ENCODE results near the gene TSC22D4. TPM values are rescaled to one million over a fixed set of nuclear protein-coding genes. Genes with fewer than 3 reads are reported as not detected.

Gene TSC22D4
- total RNA-seq, 1 donor from 2014 or later = 68.2 TPM

- no peaks in the 10 kb centered on the region for H3K36me3 ChIP-seq
- H3K27me3 ChIP-seq = no peaks in the 10 kb centered on the region
- no peak overlapping the region for H3K27ac ChIP-seq
- H3K4me3 ChIP-seq = no peak overlapping the region
- peaks cover 6 to 12% of the 10 kb centered on the region in 2 donors for H3K4me1 ChIP-seq
- intact Hi-C loops (cut with DNase I) = loop anchor here (5.0 kb wide), 2 partner anchors 208 to 368 kb away; partner anchors contain the start of genes GIGYF1 and SLC12A9
- no peaks in the 10 kb centered on the region for H3K9me3 ChIP-seq
- no peak for DNase-seq (ENCODE audit: low spot score in 2 of 2)
- no peak for TF ChIP-seq CTCF (IDR thresholded peaks at IDR 0.05)
Measured at GRCh38 chr7:100484673-100485045, 5.6 kb upstream of the TSC22D4 start.

- Histone ChIP-seq H3K27me3 (no peaks in the 10 kb centered on the region), H3K27ac (no peak within 1 kb of the TSS), H3K36me3 (no peaks in the 10 kb centered on the region), H3K9me3 (no peaks in the 10 kb centered on the region), H3K4me1 (peaks cover 8 to 16% of the 10 kb centered on the region in 2 donors), H3K4me3 (peak within 1 kb of the TSS; percentile 61 to 76)
- intact Hi-C loops (cut with DNase I) = loop anchor here (1.0 to 5.0 kb wide), 3 partner anchors 15 to 368 kb away; partner anchors contain the start of genes GIGYF1 and SLC12A9
- no peak for TF ChIP-seq CTCF (IDR thresholded peaks at IDR 0.05)
- no peak for DNase-seq (ENCODE audit: low spot score in 2 of 2)
Measured at GRCh38 chr7:100483722-100484672, 5.0 kb upstream of the TSC22D4 start, which contains the start of gene NYAP1. TSS of gene NYAP1 (plus strand) at chr7:100483927. CDS start at chr7:100485312, 1,385 bp downstream.

GRCh38 chr7:100483090-100483721 lies 4.2 kb upstream of the TSC22D4 start:
- no peak for DNase-seq (ENCODE audit: low spot score in 2 of 2)

GRCh38 chr7:100482728-100483089 lies 3.7 kb upstream of the TSC22D4 start:
- Histone ChIP-seq H3K4me1 (peaks cover 10 to 18% of the 10 kb centered on the region in 2 donors), H3K9me3 (no peaks in the 10 kb centered on the region), H3K4me3 (peak overlapping the region; percentile 61 to 76), H3K36me3 (no peaks in the 10 kb centered on the region), H3K27ac (no peak overlapping the region), H3K27me3 (no peaks in the 10 kb centered on the region)
- intact Hi-C loops (cut with DNase I) = loop anchor here (1.0 to 5.0 kb wide), 3 partner anchors 13 to 370 kb away; partner anchors contain the start of genes GIGYF1 and SLC12A9
- no peak for DNase-seq (ENCODE audit: low spot score in 2 of 2)
- no peak for TF ChIP-seq CTCF (IDR thresholded peaks at IDR 0.05)

More at GRCh38 chr7:100483090-100483721, 4.2 kb upstream of the TSC22D4 start:
- H3K27me3 ChIP-seq = no peaks in the 10 kb centered on the region
- intact Hi-C loops (cut with DNase I) = loop anchor here (1.0 to 5.0 kb wide), 3 partner anchors 14 to 369 kb away; partner anchors contain the start of genes GIGYF1 and SLC12A9
- TF ChIP-seq CTCF (IDR thresholded peaks at IDR 0.05) = peak; percentile 75 to 98 (median 81)
- no peak overlapping the region for H3K27ac ChIP-seq
- peaks cover 8 to 16% of the 10 kb centered on the region in 2 donors for H3K4me1 ChIP-seq
- H3K36me3 ChIP-seq = no peaks in the 10 kb centered on the region
- no peaks in the 10 kb centered on the region for H3K9me3 ChIP-seq
- peak overlapping the region; percentile 61 to 76 for H3K4me3 ChIP-seq

GRCh38 chr7:100481466-100481865 lies 2.5 kb upstream of the TSC22D4 start:
- H3K4me3 ChIP-seq = no peak overlapping the region
- no peak for DNase-seq (ENCODE audit: low spot score in 2 of 2)
- no peaks in the 10 kb centered on the region for H3K9me3 ChIP-seq
- no peak overlapping the region for H3K27ac ChIP-seq
- no peak for TF ChIP-seq CTCF (IDR thresholded peaks at IDR 0.05)
- H3K27me3 ChIP-seq = no peaks in the 10 kb centered on the region
- intact Hi-C loops (cut with DNase I) = loop anchor here (5.0 kb wide), 2 partner anchors 211 to 371 kb away; partner anchors contain the start of genes GIGYF1 and SLC12A9
- H3K36me3 ChIP-seq = no peaks in the 10 kb centered on the region
- H3K4me1 ChIP-seq = peaks cover 19 to 30% of the 10 kb centered on the region in 2 donors

Measured in ascending aorta (tissue), 2 donors.